ENCODE data around the gene BCAS3.

DNA sequence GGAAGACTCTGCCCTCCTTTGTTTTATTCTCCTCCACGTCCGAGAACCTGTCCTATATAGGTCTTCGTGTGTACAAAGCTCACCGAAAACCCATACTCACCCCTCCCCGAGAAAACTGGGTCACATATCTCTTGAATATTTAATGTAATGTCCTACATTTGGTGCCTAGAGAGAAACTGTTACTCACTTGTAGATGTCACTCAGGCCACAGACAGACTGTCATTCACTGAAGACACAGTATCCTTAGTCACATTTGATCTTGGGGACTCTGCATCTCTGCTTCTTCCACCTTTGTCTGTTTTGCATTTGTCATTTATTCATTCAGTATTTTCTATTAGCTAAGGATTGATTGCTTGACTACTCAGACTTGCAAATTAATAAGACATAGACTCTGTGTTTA, 590.2 kb downstream of the BCAS3 start:
- TF ChIP-seq, protein P1, sequence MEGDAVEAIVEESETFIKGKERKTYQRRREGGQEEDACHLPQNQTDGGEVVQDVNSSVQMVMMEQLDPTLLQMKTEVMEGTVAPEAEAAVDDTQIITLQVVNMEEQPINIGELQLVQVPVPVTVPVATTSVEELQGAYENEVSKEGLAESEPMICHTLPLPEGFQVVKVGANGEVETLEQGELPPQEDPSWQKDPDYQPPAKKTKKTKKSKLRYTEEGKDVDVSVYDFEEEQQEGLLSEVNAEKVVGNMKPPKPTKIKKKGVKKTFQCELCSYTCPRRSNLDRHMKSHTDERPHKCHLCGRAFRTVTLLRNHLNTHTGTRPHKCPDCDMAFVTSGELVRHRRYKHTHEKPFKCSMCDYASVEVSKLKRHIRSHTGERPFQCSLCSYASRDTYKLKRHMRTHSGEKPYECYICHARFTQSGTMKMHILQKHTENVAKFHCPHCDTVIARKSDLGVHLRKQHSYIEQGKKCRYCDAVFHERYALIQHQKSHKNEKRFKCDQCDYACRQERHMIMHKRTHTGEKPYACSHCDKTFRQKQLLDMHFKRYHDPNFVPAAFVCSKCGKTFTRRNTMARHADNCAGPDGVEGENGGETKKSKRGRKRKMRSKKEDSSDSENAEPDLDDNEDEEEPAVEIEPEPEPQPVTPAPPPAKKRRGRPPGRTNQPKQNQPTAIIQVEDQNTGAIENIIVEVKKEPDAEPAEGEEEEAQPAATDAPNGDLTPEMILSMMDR (IDR thresholded peaks at IDR 0.05): no peak
- TF ChIP-seq EP300 (IDR thresholded peaks at IDR 0.05) (no peak), POLR2A (IDR thresholded peaks at IDR 0.05) (no peak)

Data from ovary (tissue), 3 donors.